ENCODE measurements around the gene ANKH.
"Not testable (repeated sequence)": the region's sequence is repeated elsewhere in the genome, so short reads cannot be mapped to it uniquely, and the experiment has no call there.

Gene ANKH

GRCh38 chr5:14824499-14824898, 47.1 kb downstream of the ANKH start:
- DNase-seq = no peak

GRCh38 chr5:14821100-14821845, 50.3 kb downstream of the ANKH start:
- no peak for DNase-seq

- no peak for DNase-seq
These were observed 52.4 kb downstream of the ANKH start for GRCh38 chr5:14818931-14819790.

- not testable (repeated sequence) for DNase-seq
These were observed 53.8 kb downstream of the ANKH start for GRCh38 chr5:14817762-14818136.

GRCh38 chr5:14816999-14817761, 54.4 kb downstream of the ANKH start:
- DNase-seq = no peak

- no peak for DNase-seq
These were observed 55.1 kb downstream of the ANKH start for GRCh38 chr5:14816374-14816998.

GRCh38 chr5:14813747-14814146, 57.8 kb downstream of the ANKH start:
- DNase-seq = no peak

GRCh38 chr5:14812166-14812565, 59.4 kb downstream of the ANKH start:
- no peak for DNase-seq

- no peak for DNase-seq
These were observed 60.5 kb downstream of the ANKH start for GRCh38 chr5:14810928-14811572.

- DNase-seq = no peak
These were observed 61.3 kb downstream of the ANKH start for GRCh38 chr5:14810282-14810681.

- DNase-seq = peak; percentile 64
These were observed 62.0 kb downstream of the ANKH start for GRCh38 chr5:14809369-14810155.

- DNase-seq = no peak
These were observed 64.1 kb downstream of the ANKH start for GRCh38 chr5:14807471-14807870.

GRCh38 chr5:14806456-14806855, 65.1 kb downstream of the ANKH start:
- DNase-seq = no peak

GRCh38 chr5:14802541-14802940, 69.0 kb downstream of the ANKH start:
- DNase-seq = no peak

- DNase-seq = no peak
These were observed 69.8 kb downstream of the ANKH start for GRCh38 chr5:14801792-14802191.

- not testable (repeated sequence) for DNase-seq
These were observed 74.2 kb downstream of the ANKH start for GRCh38 chr5:14797385-14797784.

- no peak for DNase-seq
These were observed 76.9 kb downstream of the ANKH start for GRCh38 chr5:14794583-14795230.

GRCh38 chr5:14793851-14794250, 77.7 kb downstream of the ANKH start:
- no peak for DNase-seq

- DNase-seq = no peak
These were observed 80.7 kb downstream of the ANKH start for GRCh38 chr5:14790911-14791310.

GRCh38 chr5:14790220-14790619, 81.4 kb downstream of the ANKH start:
- DNase-seq = no peak
